ENCODE results near the gene RXRA. TPM values are rescaled to one million over a fixed set of nuclear protein-coding genes. Genes with fewer than 3 reads are reported as not detected.

RXRA gene
- total RNA-seq (2012; rRNA removed) = 9.9 and 16.6 TPM in 2 replicates

DNA sequence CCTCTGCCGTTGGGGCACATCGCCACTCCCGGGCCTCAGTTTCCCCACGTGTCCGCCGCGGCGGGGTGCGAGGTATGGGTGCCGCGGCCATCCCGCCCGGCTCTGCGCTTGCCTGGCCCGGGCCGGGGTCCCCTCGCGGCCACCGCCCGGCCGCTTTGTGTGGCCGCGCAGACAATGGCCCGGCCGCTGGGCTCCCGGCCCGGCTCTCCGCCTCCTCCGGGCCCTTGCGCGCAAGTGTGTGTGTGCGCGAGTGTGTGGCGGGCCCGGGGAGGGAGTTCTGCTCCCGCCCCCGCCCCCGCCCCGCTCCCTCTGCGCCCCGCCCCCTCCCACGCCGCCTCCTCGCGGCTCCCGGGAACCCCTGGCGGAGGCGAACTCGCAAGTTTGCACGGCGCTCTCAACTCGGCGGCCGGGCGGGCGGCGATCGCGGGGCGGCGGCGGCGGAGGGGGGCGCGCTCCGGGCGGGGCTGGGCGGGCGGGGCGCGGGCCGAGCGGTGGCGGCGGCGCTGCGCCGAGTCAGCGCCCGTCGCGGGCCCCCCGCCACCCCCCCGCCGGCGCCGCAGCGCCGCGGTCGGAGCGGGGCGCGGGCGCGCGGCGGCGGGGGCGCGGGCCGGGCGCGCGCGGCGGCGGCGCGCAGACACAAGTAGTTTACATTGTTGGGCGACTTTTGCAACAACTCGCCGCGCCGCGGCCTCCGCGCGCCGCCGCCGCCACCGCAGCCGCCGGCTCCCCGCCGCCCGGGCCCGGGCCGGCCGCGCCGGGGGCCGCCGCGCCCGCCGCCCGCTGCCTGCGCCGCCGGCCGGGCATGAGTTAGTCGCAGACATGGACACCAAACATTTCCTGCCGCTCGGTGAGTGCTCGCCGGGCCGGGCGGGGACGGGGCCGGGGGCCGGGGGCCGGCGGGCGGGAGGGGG is at the start of gene RXRA:
Gene RXRA (plus strand): TSS at position 643 of the 911 bp plus-strand sequence. CDS start 177 bp downstream, at position 820.
- Histone ChIP-seq H3K4me1 (ENCODE audit: control insufficient read depth, insufficient read depth, low read length) (peaks cover 49% of the 10 kb centered on the region), H3K36me3 (ENCODE audit: insufficient read depth, low read length) (no peaks in the 10 kb centered on the region), H3K27me3 (ENCODE audit: control insufficient read depth, insufficient read depth, low read length) (no peaks in the 10 kb centered on the region), H3K9ac (ENCODE audit: low read depth, low read length) (peak within 1 kb of the TSS; percentile 92), H3K9me3 (replicated peaks; ENCODE audit: low read length) (no peaks in the 10 kb centered on the region), H3K4me2 (ENCODE audit: low read length) (peak within 1 kb of the TSS; percentile 100), H3K4me3 (ENCODE audit: low read length) (peak within 1 kb of the TSS; percentile 92)

- no peak overlapping the region for H3K4me3 ChIP-seq (ENCODE audit: low read length)
- H3K27me3 ChIP-seq (ENCODE audit: control insufficient read depth, insufficient read depth, low read length) = peaks cover 54% of the 10 kb centered on the region
- no peaks in the 10 kb centered on the region for H3K9me3 ChIP-seq (replicated peaks; ENCODE audit: low read length)
- H3K36me3 ChIP-seq (ENCODE audit: insufficient read depth, low read length) = no peaks in the 10 kb centered on the region
- H3K4me1 ChIP-seq (ENCODE audit: control insufficient read depth, insufficient read depth, low read length) = peaks cover 3% of the 10 kb centered on the region
- H3K4me2 ChIP-seq (ENCODE audit: low read length) = no peak overlapping the region
- H3K9ac ChIP-seq (ENCODE audit: low read depth, low read length) = no peak overlapping the region
Measured at GRCh38 chr9:134278286-134278685, 48.0 kb upstream of the RXRA start.

GRCh38 chr9:134278974-134279640 is 47.1 kb upstream of the RXRA start:
- Histone ChIP-seq H3K4me3 (ENCODE audit: low read length) (no peak overlapping the region), H3K36me3 (ENCODE audit: insufficient read depth, low read length) (no peaks in the 10 kb centered on the region), H3K9me3 (replicated peaks; ENCODE audit: low read length) (no peaks in the 10 kb centered on the region), H3K4me2 (ENCODE audit: low read length) (no peak overlapping the region), H3K27me3 (ENCODE audit: control insufficient read depth, insufficient read depth, low read length) (peaks cover 55% of the 10 kb centered on the region), H3K4me1 (ENCODE audit: control insufficient read depth, insufficient read depth, low read length) (peaks cover 5% of the 10 kb centered on the region), H3K9ac (ENCODE audit: low read depth, low read length) (no peak overlapping the region)

- no peak overlapping the region for H3K4me3 ChIP-seq (ENCODE audit: low read length)
- H3K4me1 ChIP-seq (ENCODE audit: control insufficient read depth, insufficient read depth, low read length) = peaks cover 5% of the 10 kb centered on the region
- H3K9me3 ChIP-seq (replicated peaks; ENCODE audit: low read length) = no peaks in the 10 kb centered on the region
- H3K36me3 ChIP-seq (ENCODE audit: insufficient read depth, low read length) = no peaks in the 10 kb centered on the region
- peaks cover 37% of the 10 kb centered on the region for H3K27me3 ChIP-seq (ENCODE audit: control insufficient read depth, insufficient read depth, low read length)
- H3K9ac ChIP-seq (ENCODE audit: low read depth, low read length) = no peak overlapping the region
- no peak overlapping the region for H3K4me2 ChIP-seq (ENCODE audit: low read length)
Measured at GRCh38 chr9:134282138-134282650, 44.1 kb upstream of the RXRA start.

- Histone ChIP-seq H3K4me1 (ENCODE audit: control insufficient read depth, insufficient read depth, low read length) (peaks cover 5% of the 10 kb centered on the region), H3K27me3 (ENCODE audit: control insufficient read depth, insufficient read depth, low read length) (peaks cover 33% of the 10 kb centered on the region), H3K4me2 (ENCODE audit: low read length) (peak overlapping the region; percentile 63), H3K36me3 (ENCODE audit: insufficient read depth, low read length) (no peaks in the 10 kb centered on the region), H3K9me3 (replicated peaks; ENCODE audit: low read length) (no peaks in the 10 kb centered on the region), H3K4me3 (ENCODE audit: low read length) (no peak overlapping the region), H3K9ac (ENCODE audit: low read depth, low read length) (no peak overlapping the region)
Measured at GRCh38 chr9:134283111-134283515, 43.1 kb upstream of the RXRA start.

- Histone ChIP-seq H3K4me1 (ENCODE audit: control insufficient read depth, insufficient read depth, low read length) (peaks cover 5% of the 10 kb centered on the region), H3K4me3 (ENCODE audit: low read length) (no peak overlapping the region), H3K27me3 (ENCODE audit: control insufficient read depth, insufficient read depth, low read length) (peaks cover 33% of the 10 kb centered on the region), H3K9me3 (replicated peaks; ENCODE audit: low read length) (no peaks in the 10 kb centered on the region), H3K36me3 (ENCODE audit: insufficient read depth, low read length) (no peaks in the 10 kb centered on the region), H3K9ac (ENCODE audit: low read depth, low read length) (no peak overlapping the region), H3K4me2 (ENCODE audit: low read length) (no peak overlapping the region)
Measured at GRCh38 chr9:134283692-134284265, 42.5 kb upstream of the RXRA start.

GRCh38 chr9:134284273-134284672 is 42.0 kb upstream of the RXRA start:
- H3K4me3 ChIP-seq (ENCODE audit: low read length) = no peak overlapping the region
- peaks cover 35% of the 10 kb centered on the region for H3K27me3 ChIP-seq (ENCODE audit: control insufficient read depth, insufficient read depth, low read length)
- H3K4me2 ChIP-seq (ENCODE audit: low read length) = no peak overlapping the region
- no peaks in the 10 kb centered on the region for H3K36me3 ChIP-seq (ENCODE audit: insufficient read depth, low read length)
- no peaks in the 10 kb centered on the region for H3K9me3 ChIP-seq (replicated peaks; ENCODE audit: low read length)
- peaks cover 5% of the 10 kb centered on the region for H3K4me1 ChIP-seq (ENCODE audit: control insufficient read depth, insufficient read depth, low read length)
- no peak overlapping the region for H3K9ac ChIP-seq (ENCODE audit: low read depth, low read length)

DNA sequence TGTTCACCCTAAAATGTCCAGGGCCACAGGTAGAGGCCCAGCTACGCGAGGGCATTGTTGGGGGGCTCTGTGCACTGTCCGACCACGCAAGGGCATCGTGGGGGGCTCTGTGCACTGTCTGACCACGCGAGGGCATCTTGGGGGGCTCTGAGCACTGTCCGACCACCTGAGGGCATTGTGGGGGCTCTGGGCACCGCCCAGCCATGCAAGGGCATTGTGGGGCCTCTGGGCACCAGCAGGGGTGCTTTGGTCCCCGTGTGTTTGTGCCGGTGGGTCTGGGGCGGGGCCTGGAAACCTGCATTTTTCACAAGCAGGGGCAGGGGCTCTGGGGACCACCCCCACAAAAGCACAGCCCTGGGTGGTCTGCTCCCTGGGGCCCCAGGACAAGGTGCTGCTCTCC is 41.5 kb upstream of the RXRA start:
- H3K4me3 ChIP-seq (ENCODE audit: low read length) = no peak overlapping the region
- H3K27me3 ChIP-seq (ENCODE audit: control insufficient read depth, insufficient read depth, low read length) = peaks cover 40% of the 10 kb centered on the region
- no peak overlapping the region for H3K9ac ChIP-seq (ENCODE audit: low read depth, low read length)
- no peaks in the 10 kb centered on the region for H3K9me3 ChIP-seq (replicated peaks; ENCODE audit: low read length)
- peaks cover 5% of the 10 kb centered on the region for H3K4me1 ChIP-seq (ENCODE audit: control insufficient read depth, insufficient read depth, low read length)
- H3K4me2 ChIP-seq (ENCODE audit: low read length) = no peak overlapping the region
- H3K36me3 ChIP-seq (ENCODE audit: insufficient read depth, low read length) = no peaks in the 10 kb centered on the region

DNA sequence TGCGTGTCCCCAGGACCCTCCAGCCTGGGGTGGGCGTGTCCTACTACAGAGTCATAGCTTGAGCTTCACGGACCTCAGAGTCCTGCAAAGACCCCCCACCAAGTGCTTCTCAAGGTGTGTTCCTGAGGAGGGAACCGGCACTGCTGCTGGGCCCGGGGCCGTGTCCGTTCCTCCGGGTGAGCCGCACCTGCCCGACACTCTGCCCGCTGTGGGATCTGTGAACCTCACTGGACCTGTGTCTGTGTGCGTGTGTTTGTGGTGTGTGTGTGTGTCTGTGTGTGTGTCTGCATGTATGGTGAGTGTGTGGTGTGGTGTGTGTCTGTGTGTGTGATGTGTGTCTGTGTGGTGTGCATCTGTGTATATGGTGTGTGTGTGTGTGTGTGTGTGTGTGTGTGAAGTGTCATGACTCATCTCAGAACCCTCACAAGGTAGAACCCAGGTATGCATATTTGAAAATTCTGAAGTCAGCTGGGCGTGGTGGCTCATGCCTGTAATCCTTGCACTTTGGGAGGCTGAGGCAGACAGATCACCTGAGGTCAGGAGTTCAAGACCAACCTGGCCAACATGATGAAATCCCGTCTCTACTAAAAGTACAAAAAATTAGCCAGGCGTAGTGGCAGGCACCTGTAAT is 40.9 kb upstream of the RXRA start:
- no peak overlapping the region for H3K4me2 ChIP-seq (ENCODE audit: low read length)
- no peaks in the 10 kb centered on the region for H3K36me3 ChIP-seq (ENCODE audit: insufficient read depth, low read length)
- no peaks in the 10 kb centered on the region for H3K9me3 ChIP-seq (replicated peaks; ENCODE audit: low read length)
- peaks cover 46% of the 10 kb centered on the region for H3K27me3 ChIP-seq (ENCODE audit: control insufficient read depth, insufficient read depth, low read length)
- no peak overlapping the region for H3K4me3 ChIP-seq (ENCODE audit: low read length)
- H3K9ac ChIP-seq (ENCODE audit: low read depth, low read length) = no peak overlapping the region
- peaks cover 5% of the 10 kb centered on the region for H3K4me1 ChIP-seq (ENCODE audit: control insufficient read depth, insufficient read depth, low read length)

GRCh38 chr9:134286471-134287245 is 39.6 kb upstream of the RXRA start:
- Histone ChIP-seq H3K27me3 (ENCODE audit: control insufficient read depth, insufficient read depth, low read length) (peaks cover 52% of the 10 kb centered on the region), H3K4me1 (ENCODE audit: control insufficient read depth, insufficient read depth, low read length) (peaks cover 5% of the 10 kb centered on the region), H3K4me2 (ENCODE audit: low read length) (no peak overlapping the region), H3K9ac (ENCODE audit: low read depth, low read length) (no peak overlapping the region), H3K36me3 (ENCODE audit: insufficient read depth, low read length) (no peaks in the 10 kb centered on the region), H3K4me3 (ENCODE audit: low read length) (no peak overlapping the region), H3K9me3 (replicated peaks; ENCODE audit: low read length) (no peaks in the 10 kb centered on the region)

Measured in skeletal muscle satellite cell (primary cell).